Smooth muscle cell (in vitro differentiated cells): ENCODE data around the gene SH2D6. TPM values are rescaled to one million over a fixed set of nuclear protein-coding genes. Genes with fewer than 3 reads are reported as not detected.

Source experiments
- DNase-seq: peaks from one replicate; lab custom pipeline; 2025; ENCODE audit not compliant: unreplicated experiment; lab: John Stamatoyannopoulos, UW
- H2AFZ ChIP-seq: fragments of 200-600 bp; sonication (generic); 2 replicates; pipeline ENCODE4 v1.6.0; 2016; ENCODE audit warnings: antibody characterized with exemption, low read depth, mild to moderate bottlenecking
- H3F3A ChIP-seq: fragments of 200-600 bp; sonication (generic); 2 replicates; pipeline ENCODE4 v1.6.0; 2017; ENCODE audit warnings: antibody characterized with exemption, low read depth
- H3K27ac ChIP-seq: fragments of 200-600 bp; sonication (generic); 2 replicates; pipeline ENCODE4 v1.5.1; 2016; ENCODE audit warnings: low read depth, mild to moderate bottlenecking
- H3K27me3 ChIP-seq: fragments of 200-600 bp; sonication (generic); 2 replicates; pipeline ENCODE4 v1.6.1; 2016; ENCODE audit warnings: low read depth, mild to moderate bottlenecking
- H3K36me3 ChIP-seq: fragments of 200-600 bp; sonication (generic); 2 replicates; pipeline ENCODE4 v1.5.1; 2016; ENCODE audit warnings: low read depth
- H3K4me1 ChIP-seq: fragments of 200-600 bp; sonication (generic); 2 replicates; pipeline ENCODE4 v1.5.1; 2016; ENCODE audit warnings: low read depth
- H3K4me2 ChIP-seq: fragments of 200-600 bp; sonication (generic); 2 replicates; pipeline ENCODE4 v1.6.0; 2016; ENCODE audit warnings: mild to moderate bottlenecking
- H3K4me3 ChIP-seq: fragments of 200-600 bp; sonication (generic); 2 replicates; pipeline ENCODE4 v1.5.1; 2016; ENCODE audit warnings: mild to moderate bottlenecking
- H3K79me2 ChIP-seq: fragments of 200-600 bp; sonication (generic); 2 replicates; pipeline ENCODE4 v1.6.0; 2016; ENCODE audit warnings: low read depth, mild to moderate bottlenecking
- H3K9ac ChIP-seq: fragments of 200-600 bp; sonication (generic); 2 replicates; pipeline ENCODE4 v1.6.0; 2016; ENCODE audit warnings: low read depth
- H3K9me3 ChIP-seq: fragments of 200-600 bp; sonication (generic); replicated peaks from 2 replicates; pipeline ENCODE4 v1.5.1; 2016; ENCODE audit warnings: low read depth
- H4K20me1 ChIP-seq: fragments of 200-600 bp; sonication (generic); 2 replicates; pipeline ENCODE4 v1.6.0; 2016; ENCODE audit warnings: low read depth
- CTCF ChIP-seq: fragments of 200-600 bp; sonication (generic); IDR thresholded peaks from 2 replicates; pipeline ENCODE4 v1.5.1; 2017; ENCODE audit warnings: borderline replicate concordance, mild to moderate bottlenecking, antibody characterized with exemption; ENCODE audit not compliant: insufficient read depth, poor library complexity, severe bottlenecking
- WGBS: methylation state at CpG from one replicate; pipeline ENCODE4 v1.1.7; 2016; ENCODE audit warnings: low lambda C conversion rate; 5-methylcytosine and 5-hydroxymethylcytosine counted together
- polyA plus RNA-seq: library from polyadenylated mRNA; unstranded; fragments of >200 nt; fragmentation: Nextera tagmentation; extraction: Ambion mirVana; gene quantifications from 2 replicates; pipeline ENCODE4 v1.2.1, GENCODE V29; 2016
- total RNA-seq: library from RNA; depleted of rRNA; stranded (reverse); fragments of >200 nt; gene quantifications from 2 replicates; pipeline ENCODE4 v1.2.3, GENCODE V29; 2014

Gene SH2D6
- total and polyA plus RNA-seq, 2 experiments from 2014 or later: not detected

GRCh38 chr2:85396531-85397470 is 21.7 kb upstream of the SH2D6 start:
- WGBS: 77% methylated on average over 5 of the region's 5 CpGs
- Histone ChIP-seq H3K27me3 (no peaks in the 10 kb centered on the region), H2AFZ (no peak overlapping the region), H3K79me2 (no peaks in the 10 kb centered on the region), H3K4me3 (no peak overlapping the region), H4K20me1 (no peaks in the 10 kb centered on the region), H3K36me3 (no peaks in the 10 kb centered on the region), H3K4me1 (no peaks in the 10 kb centered on the region), H3F3A (no peaks in the 10 kb centered on the region), H3K27ac (peak overlapping the region; percentile 22), H3K9ac (no peak overlapping the region), H3K4me2 (peak overlapping the region; percentile 47), H3K9me3 (no peaks in the 10 kb centered on the region)
- DNase-seq: no peak
- no peak for TF ChIP-seq CTCF

GRCh38 chr2:85397925-85398331 is 20.6 kb upstream of the SH2D6 start:
- H3K27me3 ChIP-seq: no peaks in the 10 kb centered on the region
- H3K9me3 ChIP-seq: no peaks in the 10 kb centered on the region
- H3K27ac ChIP-seq: no peak overlapping the region
- H3K79me2 ChIP-seq: no peaks in the 10 kb centered on the region
- no peak overlapping the region for H3K4me2 ChIP-seq
- no peaks in the 10 kb centered on the region for H3K36me3 ChIP-seq
- H3K4me1 ChIP-seq: no peaks in the 10 kb centered on the region
- no peak overlapping the region for H3K4me3 ChIP-seq
- DNase-seq: no peak
- 80% methylated on average over 4 of the region's 4 CpGs for WGBS
- H3F3A ChIP-seq: no peaks in the 10 kb centered on the region
- H3K9ac ChIP-seq: no peak overlapping the region
- TF ChIP-seq CTCF: no peak
- H4K20me1 ChIP-seq: no peaks in the 10 kb centered on the region
- H2AFZ ChIP-seq: no peak overlapping the region

- WGBS: 98% methylated on average over 5 of the region's 8 CpGs
- Histone ChIP-seq H3K27me3 (no peaks in the 10 kb centered on the region), H3K36me3 (no peaks in the 10 kb centered on the region), H2AFZ (no peak overlapping the region), H3K4me2 (no peak overlapping the region), H3K9me3 (no peaks in the 10 kb centered on the region), H3K9ac (no peak overlapping the region), H3K4me1 (no peaks in the 10 kb centered on the region), H4K20me1 (no peaks in the 10 kb centered on the region), H3K79me2 (peaks cover 4% of the 10 kb centered on the region), H3K4me3 (no peak overlapping the region), H3K27ac (no peak overlapping the region), H3F3A (no peaks in the 10 kb centered on the region)
- no peak for TF ChIP-seq CTCF
- DNase-seq: no peak
Observed at GRCh38 chr2:85398426-85399182, 19.9 kb upstream of the SH2D6 start.
